Measurements from ENCODE around the gene AMIGO3. TPM values are rescaled to one million over a fixed set of nuclear protein-coding genes. Genes with fewer than 3 reads are reported as not detected.

AMIGO3 gene
- total and polyA plus RNA-seq, 2 of the 8 experiments (the other 6 are each of a cell fraction or from before 2014, with no cell fraction given): 1.6 to 8.8 TPM

GRCh38 chr3:49674497-49674983 lies 44.9 kb downstream of the AMIGO3 start:
- FAIRE-seq: no peak
- Histone ChIP-seq H3K18ac (ENCODE audit: extremely low read depth, low read length) (peak overlapping the region; percentile 42), H3K9ac (replicated peaks in 1 of 4; ENCODE audit: extremely low read depth in 1 of 4, low read depth in 3 of 4, low read length in 3 of 4) (peak overlapping the region; percentile 45 to 86 (median 70); a peak in 6 of 7 replicates), H3K56ac (replicated peaks; ENCODE audit: insufficient read length, low read depth, low read length) (peak overlapping the region; percentile 48), H3K27me3 (replicated peaks in 1 of 4; ENCODE audit: control insufficient read depth in 3 of 4, extremely low read depth in 1 of 4, insufficient read depth in 3 of 4, low read length in 3 of 4) (no peaks in the 10 kb centered on the region; a peak in 1 of 7 replicates), H4K5ac (ENCODE audit: insufficient read length, low read depth, low read length) (peak overlapping the region; percentile 22), H4K8ac (ENCODE audit: extremely low read depth, insufficient read depth, low read length) (peak overlapping the region; percentile 84), H2BK15ac (ENCODE audit: low read length) (no peak overlapping the region; the same call in 1 of the 2 replicates), H3K9me3 (ENCODE audit: insufficient read depth in 2 of 2, low read depth in 1 of 2, low read length in 1 of 2) (no peaks in the 10 kb centered on the region), H2BK20ac (ENCODE audit: low read length) (no peak overlapping the region), H4K20me1 (replicated peaks in 1 of 2; ENCODE audit: control insufficient read depth in 1 of 2, insufficient read depth in 2 of 2, low read length in 2 of 2) (peaks cover 0 to 15% of the 10 kb centered on the region in 2 experiments), H2BK120ac (replicated peaks; ENCODE audit: low read depth, low read length) (no peak overlapping the region), H3K79me1 (ENCODE audit: low read depth, low read length) (peaks cover 8% of the 10 kb centered on the region; the same call in 1 of the 2 replicates), H3K4ac (replicated peaks; ENCODE audit: insufficient read length, low read depth, low read length) (peak overlapping the region; percentile 58), H3K4me2 (ENCODE audit: insufficient read depth in 1 of 2, low read depth in 2 of 2, low read length in 2 of 2) (peak overlapping the region; percentile 78 to 98), H2AFZ (ENCODE audit: low read length) (no peak overlapping the region), H2BK5ac (ENCODE audit: low read depth, low read length) (peak overlapping the region; percentile 32; the same call in 1 of the 2 replicates), H2BK12ac (ENCODE audit: low read depth, low read length) (no peak overlapping the region; the same call in 1 of the 2 replicates), H3K23ac (ENCODE audit: insufficient read length) (no peak overlapping the region), H3K4me3 (ENCODE audit: extremely low read depth in 1 of 4, insufficient read depth in 2 of 4, low read depth in 3 of 4, low read length in 4 of 4) (peak overlapping the region; percentile 84 to 91 (median 86)), H3K14ac (ENCODE audit: insufficient read length) (no peak overlapping the region), H2AK5ac (ENCODE audit: low read depth, low read length) (no peak overlapping the region), H3K4me1 (replicated peaks in 1 of 4; ENCODE audit: control insufficient read depth in 3 of 4, insufficient read depth in 4 of 4, low read length in 3 of 4) (peaks cover 0 to 8% (median 5%) of the 10 kb centered on the region in 4 experiments; a peak in 4 of 7 replicates), H3K23me2 (ENCODE audit: low read depth, low read length) (peaks cover 13% of the 10 kb centered on the region; the same call in 1 of the 2 replicates), H3K36me3 (ENCODE audit: control insufficient read depth in 2 of 4, insufficient read depth in 4 of 4, low read length in 3 of 4) (peaks cover 23 to 38% (median 32%) of the 10 kb centered on the region in 4 experiments; a peak in 7 of 8 replicates), H3K79me2 (ENCODE audit: control insufficient read depth in 1 of 2, insufficient read depth in 2 of 2, low read length in 2 of 2) (peaks cover 0 to 17% of the 10 kb centered on the region in 2 experiments; a peak in 1 of 4 replicates), H3K27ac (ENCODE audit: low read depth, low read length) (peak overlapping the region; percentile 68; the same call in 1 of the 2 replicates), H4K91ac (replicated peaks; ENCODE audit: insufficient read length, low read length) (peak overlapping the region; percentile 67)
- DNase-seq (ENCODE audit: low read depth in 1 of 2, low spot score in 2 of 2): no peak
- WGBS, 2 experiments (ENCODE audit: extremely low coverage in 1 of 2, insufficient coverage in 1 of 2, insufficient read length in 1 of 2, insufficient replicate concordance in 2 of 2, low coverage in 1 of 2, low lambda C conversion rate in 2 of 2, missing lambda C conversion rate in 1 of 2): 3% methylated on average over 20 of the region's 34 CpGs; no CpG with 5 or more reads in 1 of the 2 experiments
- POLR2A ChIA-PET (ENCODE audit: partially characterized antibody): interaction anchor here (0.6 to 1.5 kb wide), 5 partner anchors 27 to 665 kb away, joined by 3 to 4 read pairs (median 3); partner anchors contain the start of gene RHOA
- CTCF ChIA-PET (ENCODE audit: partially characterized antibody): interaction anchor here (1.5 to 3.2 kb wide), 2 partner anchors 110 to 135 kb away, joined by 4 to 17 read pairs; no protein-coding TSS in a partner anchor
- TF ChIP-seq NRF1 (IDR thresholded peaks at IDR 0.05; ENCODE audit: low read depth, low read length) (no peak), CHD2 (IDR thresholded peaks at IDR 0.05; ENCODE audit: low read length) (no peak), POLR2A (IDR thresholded peaks at IDR 0.05; ENCODE audit: control extremely low read depth in 1 of 2, low read depth in 2 of 2, low read length in 2 of 2) (no peak), ATF2 (IDR thresholded peaks at IDR 0.05; ENCODE audit: low read length) (no peak), EZH2 (IDR thresholded peaks at IDR 0.05; ENCODE audit: low read depth, low read length, severe bottlenecking) (no peak), SP2 (IDR thresholded peaks at IDR 0.05; ENCODE audit: low read length) (no peak), CTBP2 (IDR thresholded peaks at IDR 0.05; ENCODE audit: borderline replicate concordance, insufficient read depth, insufficient read length, low read length) (no peak)
- TF ChIP-seq, protein P1, sequence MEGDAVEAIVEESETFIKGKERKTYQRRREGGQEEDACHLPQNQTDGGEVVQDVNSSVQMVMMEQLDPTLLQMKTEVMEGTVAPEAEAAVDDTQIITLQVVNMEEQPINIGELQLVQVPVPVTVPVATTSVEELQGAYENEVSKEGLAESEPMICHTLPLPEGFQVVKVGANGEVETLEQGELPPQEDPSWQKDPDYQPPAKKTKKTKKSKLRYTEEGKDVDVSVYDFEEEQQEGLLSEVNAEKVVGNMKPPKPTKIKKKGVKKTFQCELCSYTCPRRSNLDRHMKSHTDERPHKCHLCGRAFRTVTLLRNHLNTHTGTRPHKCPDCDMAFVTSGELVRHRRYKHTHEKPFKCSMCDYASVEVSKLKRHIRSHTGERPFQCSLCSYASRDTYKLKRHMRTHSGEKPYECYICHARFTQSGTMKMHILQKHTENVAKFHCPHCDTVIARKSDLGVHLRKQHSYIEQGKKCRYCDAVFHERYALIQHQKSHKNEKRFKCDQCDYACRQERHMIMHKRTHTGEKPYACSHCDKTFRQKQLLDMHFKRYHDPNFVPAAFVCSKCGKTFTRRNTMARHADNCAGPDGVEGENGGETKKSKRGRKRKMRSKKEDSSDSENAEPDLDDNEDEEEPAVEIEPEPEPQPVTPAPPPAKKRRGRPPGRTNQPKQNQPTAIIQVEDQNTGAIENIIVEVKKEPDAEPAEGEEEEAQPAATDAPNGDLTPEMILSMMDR (IDR thresholded peaks at IDR 0.05; ENCODE audit: control extremely low read depth in 1 of 3, insufficient read depth in 1 of 3, low read depth in 1 of 3, low read length in 3 of 3): no peak
